Aortic smooth muscle cell (primary cell): ENCODE results near the gene CPLX4. TPM values are rescaled to one million over a fixed set of nuclear protein-coding genes. Genes with fewer than 3 reads are reported as not detected.

Source experiments
- total RNA-seq: library from RNA; depleted of rRNA; stranded (reverse); fragments of >200 nt; gene quantifications from 2 replicates; pipeline ENCODE4 v1.2.3, GENCODE V29; 2014

The CPLX4 gene
- total RNA-seq = not detected in 2 replicates

GRCh38 chr18:59318460-59319050 lies at the start of gene CPLX4:
Gene CPLX4, minus strand, starts transcription at chr18:59318649. Its CDS starts 187 bp downstream, at chr18:59318462.

GRCh38 chr18:59358712-59359575 lies 40.5 kb upstream of the CPLX4 start, which contains the start of gene LMAN1:
Gene LMAN1, minus strand, starts transcription at chr18:59359265. Its CDS starts 21 bp downstream, at chr18:59359244.

GRCh38 chr18:59272891-59273758 lies 45.3 kb downstream of the CPLX4 start, which contains the start of gene RAX:
Gene RAX, minus strand, starts transcription at chr18:59273454. Its CDS starts 248 bp downstream, at chr18:59273206.

Other genes starting within 250 kb of the CPLX4 start
- gene SEC11C, start 178.8 kb downstream of the CPLX4 start, total RNA-seq = 15.5 and 26.8 TPM in 2 replicates
- not detected in 2 replicates for gene GRP, start 98.5 kb downstream of the CPLX4 start, total RNA-seq
- gene RAX, start 45.2 kb downstream of the CPLX4 start, total RNA-seq = not detected in 2 replicates
- gene LMAN1, start 40.6 kb upstream of the CPLX4 start, total RNA-seq = 158 and 181 TPM in 2 replicates